IPS-15b (cell line): ENCODE measurements around the gene FAM13A.

Source experiments
- H3K27me3 ChIP-seq: one replicate; pipeline ENCODE4 v1.6.1; 2013; ENCODE audit warnings: low read length; ENCODE audit not compliant: control insufficient read depth, insufficient read depth
- H3K36me3 ChIP-seq: one replicate; pipeline ENCODE4 v1.6.1; 2013; ENCODE audit warnings: low read length; ENCODE audit not compliant: control insufficient read depth, insufficient read depth
- H3K4me1 ChIP-seq: one replicate; pipeline ENCODE4 v1.6.1; 2013; ENCODE audit warnings: mild to moderate bottlenecking, low read length; ENCODE audit not compliant: control insufficient read depth, insufficient read depth
- H3K4me3 ChIP-seq: one replicate; pipeline ENCODE4 v1.5.1; 2013; ENCODE audit warnings: low read depth, low read length
- H3K9ac ChIP-seq: one replicate; pipeline ENCODE4 v1.6.1; 2013; ENCODE audit warnings: low read depth, mild to moderate bottlenecking, low read length
- H3K9me3 ChIP-seq: one replicate; pipeline ENCODE4 v1.6.1; 2013; ENCODE audit warnings: mild to moderate bottlenecking, low read length; ENCODE audit not compliant: control insufficient read depth, insufficient read depth

FAM13A gene

GRCh38 chr4:88730811-88731210 lies 326.2 kb downstream of the FAM13A start:
- H3K36me3 ChIP-seq = no peaks in the 10 kb centered on the region
- no peaks in the 10 kb centered on the region for H3K9me3 ChIP-seq
- no peaks in the 10 kb centered on the region for H3K4me1 ChIP-seq
- H3K4me3 ChIP-seq = no peak overlapping the region
- H3K27me3 ChIP-seq = no peaks in the 10 kb centered on the region
- H3K9ac ChIP-seq = no peak overlapping the region

DNA sequence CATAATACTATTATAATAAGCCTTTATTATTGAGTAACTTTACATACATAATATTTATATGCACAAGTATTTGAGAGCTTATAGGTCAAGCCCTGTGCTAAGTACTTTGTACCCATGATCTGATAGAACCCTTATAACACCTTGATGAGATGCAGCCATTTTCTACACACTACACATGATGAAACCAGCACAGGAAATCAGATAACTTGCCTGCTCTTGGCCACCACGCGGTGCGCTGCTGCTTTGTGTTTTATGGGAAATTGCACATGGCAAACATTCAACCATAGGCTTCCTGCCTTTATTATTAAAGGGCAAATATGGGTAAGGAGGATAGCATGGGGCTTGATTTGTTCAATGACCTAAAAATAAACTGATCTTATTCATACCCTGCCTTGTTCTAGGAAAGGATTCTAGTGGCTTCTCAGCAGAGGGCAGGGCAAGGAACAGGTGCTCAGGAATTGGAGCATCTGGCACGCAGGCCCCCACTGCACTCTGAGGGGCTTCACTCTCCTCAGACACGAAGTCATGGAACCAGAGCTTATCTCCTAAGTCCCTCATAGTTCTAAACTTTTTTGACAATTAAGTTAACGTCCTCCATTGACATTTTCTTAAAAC lies 327.7 kb downstream of the FAM13A start:
- Histone ChIP-seq H3K9ac (no peak overlapping the region), H3K27me3 (no peaks in the 10 kb centered on the region), H3K4me1 (no peaks in the 10 kb centered on the region), H3K4me3 (no peak overlapping the region), H3K9me3 (no peaks in the 10 kb centered on the region), H3K36me3 (no peaks in the 10 kb centered on the region)

DNA sequence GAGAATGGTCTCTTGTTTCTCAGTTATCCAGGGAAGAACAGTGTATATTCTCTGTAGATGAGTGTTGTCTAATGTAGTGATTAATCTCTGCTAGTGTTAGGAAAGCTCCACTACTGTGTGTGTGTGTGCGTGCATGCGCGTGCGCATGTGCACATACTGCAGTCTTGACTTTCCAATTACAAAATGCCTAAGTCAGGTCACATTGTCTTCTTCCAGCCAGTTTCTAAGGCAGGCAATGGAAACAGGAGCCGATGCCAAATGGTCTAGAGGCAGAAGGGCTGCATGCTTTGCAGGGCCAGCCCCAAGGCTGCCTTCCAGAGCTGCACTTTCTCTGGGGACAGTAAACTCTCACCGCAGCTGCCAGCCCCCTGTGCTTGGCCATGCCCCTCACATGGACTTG lies 328.8 kb downstream of the FAM13A start:
- Histone ChIP-seq H3K36me3 (no peaks in the 10 kb centered on the region), H3K4me1 (no peaks in the 10 kb centered on the region), H3K27me3 (no peaks in the 10 kb centered on the region), H3K9me3 (no peaks in the 10 kb centered on the region), H3K4me3 (no peak overlapping the region), H3K9ac (no peak overlapping the region)

DNA sequence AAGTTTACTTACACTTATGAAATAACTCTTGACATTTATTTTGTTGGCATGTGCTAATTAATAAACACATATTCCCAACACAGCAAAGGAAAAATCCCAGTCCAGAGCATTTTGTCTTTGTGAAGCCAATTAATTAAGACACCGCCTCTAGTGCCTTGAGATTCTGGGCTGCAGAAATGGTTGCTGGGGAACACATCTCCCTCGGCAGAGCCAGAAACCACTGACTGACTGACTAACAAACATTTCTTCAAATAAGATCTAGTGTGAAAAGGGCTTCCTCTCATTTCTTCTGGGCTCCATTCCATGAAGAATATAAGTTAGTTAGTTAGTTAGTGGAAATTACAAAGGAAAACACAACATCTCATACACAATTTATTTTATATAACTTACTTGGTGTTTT lies 331.0 kb downstream of the FAM13A start:
- Histone ChIP-seq H3K4me1 (no peaks in the 10 kb centered on the region), H3K9ac (no peak overlapping the region), H3K27me3 (no peaks in the 10 kb centered on the region), H3K4me3 (no peak overlapping the region), H3K36me3 (no peaks in the 10 kb centered on the region), H3K9me3 (no peaks in the 10 kb centered on the region)

DNA sequence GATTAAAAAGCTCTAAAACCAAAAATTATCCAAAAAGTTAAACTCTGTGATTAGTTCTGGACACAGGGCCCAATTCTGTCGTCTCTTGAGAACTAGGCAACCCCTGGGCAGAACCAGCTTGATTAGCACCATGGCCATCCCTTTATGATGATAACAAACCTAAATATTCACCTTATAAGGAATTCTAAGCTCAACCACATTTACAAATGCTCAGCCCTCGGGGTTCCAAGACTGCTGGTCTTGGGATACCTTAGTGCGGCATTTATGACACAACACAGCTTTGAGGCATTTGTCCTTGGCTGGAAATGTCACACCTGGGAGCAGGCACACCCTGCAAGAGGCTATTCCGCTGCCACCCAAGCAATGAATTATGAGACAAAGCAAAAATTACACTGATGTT lies 331.8 kb downstream of the FAM13A start:
- H3K27me3 ChIP-seq = no peaks in the 10 kb centered on the region
- no peaks in the 10 kb centered on the region for H3K4me1 ChIP-seq
- H3K4me3 ChIP-seq = no peak overlapping the region
- no peaks in the 10 kb centered on the region for H3K9me3 ChIP-seq
- H3K9ac ChIP-seq = no peak overlapping the region
- no peaks in the 10 kb centered on the region for H3K36me3 ChIP-seq

GRCh38 chr4:88724406-88724805 lies 332.6 kb downstream of the FAM13A start:
- no peaks in the 10 kb centered on the region for H3K4me1 ChIP-seq
- H3K9me3 ChIP-seq = no peaks in the 10 kb centered on the region
- no peak overlapping the region for H3K9ac ChIP-seq
- no peaks in the 10 kb centered on the region for H3K36me3 ChIP-seq
- H3K4me3 ChIP-seq = no peak overlapping the region
- H3K27me3 ChIP-seq = no peaks in the 10 kb centered on the region

GRCh38 chr4:88722828-88723227 lies 334.2 kb downstream of the FAM13A start:
- Histone ChIP-seq H3K36me3 (no peaks in the 10 kb centered on the region), H3K27me3 (no peaks in the 10 kb centered on the region), H3K4me1 (no peaks in the 10 kb centered on the region), H3K4me3 (no peak overlapping the region), H3K9ac (no peak overlapping the region), H3K9me3 (no peaks in the 10 kb centered on the region)

DNA sequence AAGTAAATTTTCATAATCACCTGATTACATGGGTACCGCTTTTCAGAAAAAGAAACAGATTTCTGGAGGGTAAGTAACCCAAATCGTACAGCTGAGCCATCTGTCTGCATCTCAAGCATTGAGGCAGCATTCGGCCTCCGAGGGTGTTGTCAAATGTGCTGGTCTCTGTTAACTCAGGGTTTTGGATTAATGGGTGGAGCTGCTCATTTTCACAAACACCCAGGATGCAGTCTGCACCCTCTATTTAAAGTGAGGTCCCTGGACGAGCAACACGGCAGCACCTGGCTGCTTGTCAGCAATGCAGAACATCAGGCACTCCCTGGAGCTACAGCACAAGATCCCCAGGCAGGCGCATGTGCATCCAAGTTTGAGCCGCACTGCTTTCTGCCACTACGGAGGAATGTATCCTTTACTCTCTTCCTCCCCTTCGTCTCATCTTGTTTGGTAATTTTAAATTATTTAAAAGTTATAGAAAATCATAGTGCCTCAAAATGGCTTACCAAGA lies 334.7 kb downstream of the FAM13A start:
- Histone ChIP-seq H3K9me3 (peaks cover 1% of the 10 kb centered on the region), H3K36me3 (no peaks in the 10 kb centered on the region), H3K4me1 (no peaks in the 10 kb centered on the region), H3K27me3 (no peaks in the 10 kb centered on the region), H3K9ac (no peak overlapping the region), H3K4me3 (no peak overlapping the region)

DNA sequence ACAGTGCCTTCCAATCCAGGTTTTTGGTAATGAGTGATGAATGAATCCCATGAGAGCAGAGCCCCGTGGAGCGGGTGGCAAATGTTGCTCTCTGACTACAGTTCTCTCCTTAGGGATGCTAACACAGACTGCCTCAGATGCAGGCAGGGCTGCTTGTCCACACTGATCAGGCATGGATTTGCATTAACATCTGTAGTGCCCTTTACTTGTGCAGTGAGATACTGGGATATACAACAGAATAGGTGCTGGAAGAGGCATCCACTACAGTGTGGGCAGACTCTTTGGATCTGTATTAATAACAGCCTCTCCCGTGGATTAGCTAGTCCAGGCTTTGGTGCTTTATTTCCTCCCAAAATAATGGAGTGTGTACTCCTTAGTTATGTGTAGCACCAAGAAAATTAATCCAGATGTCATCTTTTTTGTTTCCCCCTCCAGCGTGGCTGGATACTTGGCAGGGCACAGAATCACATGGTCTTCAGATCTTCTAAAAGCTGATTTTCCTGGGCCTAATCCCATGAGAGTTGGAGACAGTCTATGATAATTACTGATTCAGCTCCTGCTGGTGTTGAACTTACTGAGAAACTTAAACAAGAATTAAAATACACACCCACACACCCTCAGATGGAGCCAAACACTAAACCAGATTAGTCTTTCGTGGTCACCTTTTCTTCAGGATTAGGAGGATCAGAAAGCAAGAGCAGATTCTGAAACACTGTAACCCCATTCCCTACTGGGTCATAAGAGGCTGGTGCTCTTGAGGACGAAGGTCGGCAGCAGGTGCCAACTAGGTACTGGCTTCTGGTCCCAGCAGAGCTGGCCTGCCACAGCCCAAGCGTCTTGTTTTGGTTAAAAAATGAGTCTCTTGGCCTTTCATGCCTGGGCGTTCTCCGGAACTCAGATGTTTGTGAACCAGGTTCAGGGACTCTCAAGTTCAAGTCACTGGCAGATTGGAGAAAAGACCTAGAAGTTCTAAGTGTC lies 336.2 kb downstream of the FAM13A start:
- H3K9me3 ChIP-seq = peaks cover 7% of the 10 kb centered on the region
- H3K36me3 ChIP-seq = no peaks in the 10 kb centered on the region
- no peaks in the 10 kb centered on the region for H3K27me3 ChIP-seq
- H3K4me3 ChIP-seq = no peak overlapping the region
- no peak overlapping the region for H3K9ac ChIP-seq
- no peaks in the 10 kb centered on the region for H3K4me1 ChIP-seq

- no peak overlapping the region for H3K9ac ChIP-seq
- no peaks in the 10 kb centered on the region for H3K36me3 ChIP-seq
- H3K4me1 ChIP-seq = no peaks in the 10 kb centered on the region
- H3K9me3 ChIP-seq = peaks cover 7% of the 10 kb centered on the region
- no peaks in the 10 kb centered on the region for H3K27me3 ChIP-seq
- H3K4me3 ChIP-seq = no peak overlapping the region
Measured at GRCh38 chr4:88719381-88719780, 337.6 kb downstream of the FAM13A start.

- Histone ChIP-seq H3K36me3 (no peaks in the 10 kb centered on the region), H3K4me1 (no peaks in the 10 kb centered on the region), H3K27me3 (no peaks in the 10 kb centered on the region), H3K4me3 (no peak overlapping the region), H3K9ac (no peak overlapping the region), H3K9me3 (peaks cover 7% of the 10 kb centered on the region)
Measured at GRCh38 chr4:88718098-88718497, 338.9 kb downstream of the FAM13A start.

- Histone ChIP-seq H3K27me3 (no peaks in the 10 kb centered on the region), H3K4me1 (no peaks in the 10 kb centered on the region), H3K4me3 (no peak overlapping the region), H3K9me3 (peaks cover 7% of the 10 kb centered on the region), H3K36me3 (no peaks in the 10 kb centered on the region), H3K9ac (no peak overlapping the region)
Measured at GRCh38 chr4:88713782-88714181, 343.2 kb downstream of the FAM13A start.
